GM23338 (cell line): ENCODE results near the gene ZNF577. TPM values are rescaled to one million over a fixed set of nuclear protein-coding genes. Genes with fewer than 3 reads are reported as not detected.

Experiments
- ATAC-seq: fragments of 200-7000 bp; cut with Tn5 transposase; 3 replicates; pipeline ENCODE4 v1.9.1; 2020
- DNase-seq: peaks from one replicate; pipeline ENCODE4 v3.0.0-alpha.2; 2015; ENCODE audit warnings: low spot score
- H2AFZ ChIP-seq: fragments of 200-600 bp; sonication (generic); 2 replicates; pipeline ENCODE4 v1.8.0; 2016; ENCODE audit warnings: antibody characterized with exemption, mild to moderate bottlenecking, moderate library complexity
- H3F3A ChIP-seq: fragments of 200-600 bp; sonication (generic); replicated peaks from 2 replicates; pipeline ENCODE4 v1.8.0; 2017; ENCODE audit warnings: antibody characterized with exemption, mixed run types, low read depth
- H3K27ac ChIP-seq: fragments of 200-600 bp; sonication (generic); 2 replicates; pipeline ENCODE4 v1.6.1; 2016; ENCODE audit warnings: low read depth
- H3K27me3 ChIP-seq: fragments of 200-600 bp; sonication (generic); 2 replicates; pipeline ENCODE4 v1.8.0; 2016; ENCODE audit warnings: mild to moderate bottlenecking, mixed run types, moderate library complexity; ENCODE audit not compliant: insufficient read depth
- H3K36me3 ChIP-seq: fragments of 200-600 bp; sonication (generic); 2 replicates; pipeline ENCODE4 v1.8.0; 2016; ENCODE audit warnings: mild to moderate bottlenecking; ENCODE audit not compliant: insufficient read depth
- H3K4me1 ChIP-seq: fragments of 200-600 bp; sonication (generic); 2 replicates; pipeline ENCODE4 v1.8.0; 2016; ENCODE audit warnings: mild to moderate bottlenecking, moderate library complexity; ENCODE audit not compliant: insufficient read depth
- H3K4me2 ChIP-seq: fragments of 200-600 bp; sonication (generic); 2 replicates; pipeline ENCODE4 v1.7.1; 2017; ENCODE audit warnings: mixed run types
- H3K4me3 ChIP-seq: fragments of 200-600 bp; sonication (generic); 2 replicates; pipeline ENCODE4 v1.6.1; 2016; ENCODE audit warnings: mixed run types
- H3K79me2 ChIP-seq: fragments of 200-600 bp; sonication (generic); replicated peaks from 2 replicates; pipeline ENCODE4 v1.8.0; 2017; ENCODE audit warnings: mild to moderate bottlenecking; ENCODE audit not compliant: insufficient read depth
- H3K9me2 ChIP-seq: fragments of 200-600 bp; sonication (generic); 2 replicates; pipeline ENCODE4 v1.8.0; 2017; ENCODE audit not compliant: insufficient read depth
- H4K20me1 ChIP-seq: fragments of 200-600 bp; sonication (generic); replicated peaks from 2 replicates; pipeline ENCODE4 v1.8.0; 2017; ENCODE audit warnings: mild to moderate bottlenecking; ENCODE audit not compliant: insufficient read depth
- H3K27ac Mint-ChIP-seq: 2 replicates; pipeline ENCODE4 v1.8.0; 2020; ENCODE audit warnings: inconsistent platforms, mild to moderate bottlenecking, moderate library complexity, mixed read lengths
- H3K27me3 Mint-ChIP-seq: 3 replicates; pipeline ENCODE4 v1.8.0; 2022; ENCODE audit warnings: low read depth, mild to moderate bottlenecking, moderate library complexity, mixed read lengths, inconsistent platforms; ENCODE audit not compliant: insufficient read depth, poor library complexity
- H3K36me3 Mint-ChIP-seq: 3 replicates; pipeline ENCODE4 v1.8.0; 2021; ENCODE audit warnings: low read depth, mild to moderate bottlenecking, inconsistent platforms, moderate library complexity, mixed read lengths
- H3K4me1 Mint-ChIP-seq: 3 replicates; pipeline ENCODE4 v1.8.0; 2020; ENCODE audit warnings: mild to moderate bottlenecking, inconsistent platforms, mixed read lengths
- H3K4me3 Mint-ChIP-seq: 3 replicates; pipeline ENCODE4 v1.8.0; 2021; ENCODE audit warnings: moderate library complexity, mild to moderate bottlenecking, inconsistent platforms, mixed read lengths
- H3K9me3 Mint-ChIP-seq: 3 replicates; pipeline ENCODE4 v1.8.0; 2020; ENCODE audit warnings: moderate library complexity, mild to moderate bottlenecking, inconsistent platforms, mixed read lengths
- CREB1 ChIP-seq: fragments of 250-450 bp; sonication (Bioruptor Pico); IDR thresholded peaks from 2 replicates; pipeline ENCODE4 v1.5.0; 2020; ENCODE audit warnings: low read depth, mild to moderate bottlenecking, moderate library complexity
- CTCF ChIP-seq, 2 experiments: fragments of 200-600 bp in 1 of 2; sonication (generic) in 1 of 2; conservative IDR thresholded peaks; 2 replicates each; pipeline versions ENCODE4 v1.5.1 to v1.6.1; 2016 to 2017; ENCODE audit warnings: antibody characterized with exemption in 2 of 2, low read depth in 2 of 2, mild to moderate bottlenecking in 2 of 2, moderate library complexity in 1 of 2
- ETS1 ChIP-seq: IDR thresholded peaks from 2 replicates; pipeline ENCODE4 v1.6.1; 2016; ENCODE audit warnings: antibody characterized with exemption
- EZH2 ChIP-seq: fragments of 200-600 bp; sonication (generic); IDR thresholded peaks from one replicate; pipeline ENCODE4 v1.8.0; 2017; ENCODE audit warnings: antibody characterized with exemption, mild to moderate bottlenecking, low read depth; ENCODE audit not compliant: unreplicated experiment
- EZH2phosphoT487 ChIP-seq: fragments of 200-600 bp; sonication (generic); IDR thresholded peaks from one replicate; pipeline ENCODE4 v1.8.1; 2018; ENCODE audit warnings: antibody characterized with exemption; ENCODE audit not compliant: unreplicated experiment
- JUNB ChIP-seq: IDR thresholded peaks from one replicate; pipeline ENCODE4 v1.6.1; 2016; ENCODE audit warnings: antibody characterized with exemption; ENCODE audit not compliant: unreplicated experiment
- NANOG ChIP-seq: IDR thresholded peaks from 2 replicates; pipeline ENCODE4 v1.6.1; 2016; ENCODE audit warnings: antibody characterized with exemption, borderline replicate concordance
- POLR2AphosphoS5 ChIP-seq: IDR thresholded peaks from 2 replicates; pipeline ENCODE4 v1.6.1; 2016; ENCODE audit warnings: antibody characterized with exemption, low read depth
- REST ChIP-seq: IDR thresholded peaks from one replicate; pipeline ENCODE4 v1.6.1; 2018; ENCODE audit warnings: antibody characterized with exemption; ENCODE audit not compliant: unreplicated experiment
- STAT1 ChIP-seq: IDR thresholded peaks from one replicate; pipeline ENCODE4 v1.6.1; 2016; ENCODE audit warnings: antibody characterized with exemption; ENCODE audit not compliant: unreplicated experiment
- ZNF114 ChIP-seq: fragments of 250-450 bp; sonication (Bioruptor Pico); IDR thresholded peaks from 2 replicates; pipeline ENCODE4 v1.5.0; 2020; ENCODE audit warnings: mild to moderate bottlenecking, moderate library complexity
- polyA plus RNA-seq: library from polyadenylated mRNA; unstranded; fragments of >200 nt; fragmentation: Nextera tagmentation; extraction: Ambion mirVana; gene quantifications from 2 replicates; pipeline ENCODE4 v1.2.1, GENCODE V29; 2016
- total RNA-seq: library from RNA; depleted of rRNA; stranded (reverse); fragments of >200 nt; shearing (Covaris generic); gene quantifications from 2 replicates; pipeline ENCODE4 v1.2.3, GENCODE V29; 2014

ZNF577 gene
- total and polyA plus RNA-seq, 2 experiments from 2014 or later, result 18.3 to 37.7 TPM

GRCh38 chr19:51926426-51926783 lies 38.7 kb upstream of the ZNF577 start:
- Mint-ChIP-seq H3K36me3 (peaks cover 89% of the 10 kb centered on the region), H3K27me3 (peaks cover 9% of the 10 kb centered on the region), H3K27ac (peak overlapping the region; percentile 99), H3K4me3 (peak overlapping the region; percentile 96), H3K4me1 (peaks cover 8% of the 10 kb centered on the region), H3K9me3 (peaks cover 78% of the 10 kb centered on the region)
- Histone ChIP-seq H3K4me2 (peak overlapping the region; percentile 77), H2AFZ (no peak overlapping the region), H3K27me3 (no peaks in the 10 kb centered on the region), H3K4me3 (peak overlapping the region; percentile 74), H4K20me1 (no peaks in the 10 kb centered on the region; the same call in 1 of the 2 replicates), H3K79me2 (peaks cover 41% of the 10 kb centered on the region), H3K36me3 (peaks cover 37% of the 10 kb centered on the region), H3F3A (no peaks in the 10 kb centered on the region), H3K27ac (peak overlapping the region; percentile 95), H3K9me2 (peaks cover 6% of the 10 kb centered on the region; the same call in 1 of the 2 replicates), H3K4me1 (0 out of 2 replicates have a peak, but pooled peaks cover 6% of the 10 kb centered on the region)
- TF ChIP-seq POLR2AphosphoS5 (peak; percentile 55; the same call in 1 of the 2 replicates), CTCF (conservative IDR thresholded peaks at IDR 0.05; ENCODE audit: low read depth in 2 of 2) (no peak), EZH2 (no peak), JUNB (no peak), CREB1 (CRISPR knock-in tag) (no peak)
- DNase-seq, result no peak
- ATAC-seq, result peak; percentile 7

GRCh38 chr19:51921949-51922348 lies 34.2 kb upstream of the ZNF577 start:
- H3K4me3 Mint-ChIP-seq, result no peak overlapping the region
- H3K4me1 ChIP-seq, result no peaks in the 10 kb centered on the region
- no peak for ATAC-seq
- H3K27ac Mint-ChIP-seq, result no peak overlapping the region
- no peak overlapping the region for H3K4me2 ChIP-seq
- H3K4me3 ChIP-seq, result no peak overlapping the region
- no peak overlapping the region for H3K27ac ChIP-seq
- DNase-seq, result no peak
- H3K36me3 ChIP-seq, result peaks cover 45% of the 10 kb centered on the region
- H3K79me2 ChIP-seq, result no peaks in the 10 kb centered on the region
- H4K20me1 ChIP-seq, result no peaks in the 10 kb centered on the region
- TF ChIP-seq POLR2AphosphoS5 (no peak), STAT1 (no peak), ETS1 (no peak)
- H3K36me3 Mint-ChIP-seq, result peaks cover 87% of the 10 kb centered on the region
- H3K27me3 Mint-ChIP-seq, result peaks cover 7% of the 10 kb centered on the region
- no peak overlapping the region for H2AFZ ChIP-seq
- H3K27me3 ChIP-seq, result no peaks in the 10 kb centered on the region
- H3K4me1 Mint-ChIP-seq, result 0 out of 3 replicates have a peak, but pooled peaks cover 2% of the 10 kb centered on the region
- H3F3A ChIP-seq, result no peaks in the 10 kb centered on the region
- H3K9me2 ChIP-seq, result peaks cover 6% of the 10 kb centered on the region; the same call in 1 of the 2 replicates
- H3K9me3 Mint-ChIP-seq, result peaks cover 100% of the 10 kb centered on the region

- DNase-seq (no peak), ATAC-seq (no peak)
- Mint-ChIP-seq H3K4me1 (no peaks in the 10 kb centered on the region), H3K9me3 (peaks cover 100% of the 10 kb centered on the region), H3K4me3 (no peak overlapping the region), H3K36me3 (peaks cover 91% of the 10 kb centered on the region), H3K27me3 (peaks cover 5% of the 10 kb centered on the region), H3K27ac (no peak overlapping the region)
- no peaks in the 10 kb centered on the region for H4K20me1 ChIP-seq
- H3K4me1 ChIP-seq, result no peaks in the 10 kb centered on the region
- H3F3A ChIP-seq, result 0 out of 2 replicates have a peak, but pooled peaks cover 6% of the 10 kb centered on the region
- no peak overlapping the region for H3K4me3 ChIP-seq
- no peaks in the 10 kb centered on the region for H3K9me2 ChIP-seq
- no peaks in the 10 kb centered on the region for H3K27me3 ChIP-seq
- H3K4me2 ChIP-seq, result no peak overlapping the region
- no peak overlapping the region for H2AFZ ChIP-seq
- no peak overlapping the region for H3K27ac ChIP-seq
- H3K79me2 ChIP-seq, result no peaks in the 10 kb centered on the region
- H3K36me3 ChIP-seq, result peaks cover 66% of the 10 kb centered on the region
- TF ChIP-seq EZH2phosphoT487 (no peak), CREB1 (CRISPR knock-in tag) (no peak), EZH2 (no peak), ZNF114 (no peak), NANOG (no peak), CTCF (conservative IDR thresholded peaks at IDR 0.05; ENCODE audit: low read depth in 2 of 2) (no peak), POLR2AphosphoS5 (no peak), REST (no peak)
Measured at GRCh38 chr19:51919606-51920005, 31.9 kb upstream of the ZNF577 start.
